GM06990 (cell line): ENCODE results near the gene NR2F2.

Source experiments
- DNase-seq: peaks from one replicate; pipeline ENCODE4 v3.0.0-alpha.2; 2011; ENCODE audit not compliant: insufficient read length; ENCODE audit errors: extremely low read depth
- H3K27me3 ChIP-seq: replicated peaks from 2 replicates; pipeline ENCODE4 v1.6.0; 2011; ENCODE audit warnings: low read length; ENCODE audit not compliant: control insufficient read depth, insufficient read depth
- H3K36me3 ChIP-seq: 2 replicates; pipeline ENCODE4 v1.5.1; 2011; ENCODE audit warnings: low read length; ENCODE audit not compliant: control insufficient read depth, insufficient read depth
- H3K4me3 ChIP-seq: replicated peaks from 2 replicates; pipeline ENCODE4 v1.5.1; 2011; ENCODE audit warnings: low read depth, mild to moderate bottlenecking, control low read depth, low read length
- TF ChIP-seq, protein P1 (sequence below): IDR thresholded peaks from 2 replicates; pipeline ENCODE4 v1.5.1; 2011; ENCODE audit warnings: low read length, control low read depth, mild to moderate bottlenecking, inconsistent platforms; ENCODE audit not compliant: insufficient read depth, poor library complexity, severe bottlenecking

NR2F2 gene

DNA sequence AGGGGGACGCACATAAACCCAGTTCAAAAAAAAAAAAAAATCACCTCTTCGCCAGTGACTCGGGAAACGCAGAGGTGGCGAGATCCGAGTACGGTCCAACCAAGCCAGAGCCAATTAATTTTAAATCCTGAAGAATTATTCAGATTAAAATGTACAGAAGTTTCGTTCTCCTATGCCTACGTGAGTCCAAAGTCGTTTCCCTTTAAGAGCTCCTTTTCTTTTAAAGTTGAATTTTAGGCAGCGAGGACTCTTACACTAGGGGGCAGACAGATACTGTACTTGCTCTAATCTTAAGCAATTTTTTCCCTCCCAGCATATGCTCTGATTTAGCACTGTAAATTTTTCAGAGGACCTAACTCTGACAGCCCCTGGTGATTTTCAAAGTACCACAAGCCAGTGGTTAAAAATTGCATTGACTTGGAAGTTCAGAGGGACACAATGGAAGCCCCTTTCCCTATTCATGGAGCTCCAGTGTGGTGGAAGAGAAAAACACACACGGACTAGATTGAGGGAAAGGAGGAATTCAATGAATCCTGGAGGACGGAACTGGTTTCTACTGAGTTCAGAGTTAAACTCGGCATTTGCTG, 3.3 kb upstream of the NR2F2 start:
- no peak for DNase-seq
- no peaks in the 10 kb centered on the region; the same call in 1 of the 2 replicates for H3K27me3 ChIP-seq
- H3K36me3 ChIP-seq = no peaks in the 10 kb centered on the region
- H3K4me3 ChIP-seq = peak overlapping the region; percentile 57
- TF ChIP-seq, protein P1, sequence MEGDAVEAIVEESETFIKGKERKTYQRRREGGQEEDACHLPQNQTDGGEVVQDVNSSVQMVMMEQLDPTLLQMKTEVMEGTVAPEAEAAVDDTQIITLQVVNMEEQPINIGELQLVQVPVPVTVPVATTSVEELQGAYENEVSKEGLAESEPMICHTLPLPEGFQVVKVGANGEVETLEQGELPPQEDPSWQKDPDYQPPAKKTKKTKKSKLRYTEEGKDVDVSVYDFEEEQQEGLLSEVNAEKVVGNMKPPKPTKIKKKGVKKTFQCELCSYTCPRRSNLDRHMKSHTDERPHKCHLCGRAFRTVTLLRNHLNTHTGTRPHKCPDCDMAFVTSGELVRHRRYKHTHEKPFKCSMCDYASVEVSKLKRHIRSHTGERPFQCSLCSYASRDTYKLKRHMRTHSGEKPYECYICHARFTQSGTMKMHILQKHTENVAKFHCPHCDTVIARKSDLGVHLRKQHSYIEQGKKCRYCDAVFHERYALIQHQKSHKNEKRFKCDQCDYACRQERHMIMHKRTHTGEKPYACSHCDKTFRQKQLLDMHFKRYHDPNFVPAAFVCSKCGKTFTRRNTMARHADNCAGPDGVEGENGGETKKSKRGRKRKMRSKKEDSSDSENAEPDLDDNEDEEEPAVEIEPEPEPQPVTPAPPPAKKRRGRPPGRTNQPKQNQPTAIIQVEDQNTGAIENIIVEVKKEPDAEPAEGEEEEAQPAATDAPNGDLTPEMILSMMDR = peak; percentile 67

DNA sequence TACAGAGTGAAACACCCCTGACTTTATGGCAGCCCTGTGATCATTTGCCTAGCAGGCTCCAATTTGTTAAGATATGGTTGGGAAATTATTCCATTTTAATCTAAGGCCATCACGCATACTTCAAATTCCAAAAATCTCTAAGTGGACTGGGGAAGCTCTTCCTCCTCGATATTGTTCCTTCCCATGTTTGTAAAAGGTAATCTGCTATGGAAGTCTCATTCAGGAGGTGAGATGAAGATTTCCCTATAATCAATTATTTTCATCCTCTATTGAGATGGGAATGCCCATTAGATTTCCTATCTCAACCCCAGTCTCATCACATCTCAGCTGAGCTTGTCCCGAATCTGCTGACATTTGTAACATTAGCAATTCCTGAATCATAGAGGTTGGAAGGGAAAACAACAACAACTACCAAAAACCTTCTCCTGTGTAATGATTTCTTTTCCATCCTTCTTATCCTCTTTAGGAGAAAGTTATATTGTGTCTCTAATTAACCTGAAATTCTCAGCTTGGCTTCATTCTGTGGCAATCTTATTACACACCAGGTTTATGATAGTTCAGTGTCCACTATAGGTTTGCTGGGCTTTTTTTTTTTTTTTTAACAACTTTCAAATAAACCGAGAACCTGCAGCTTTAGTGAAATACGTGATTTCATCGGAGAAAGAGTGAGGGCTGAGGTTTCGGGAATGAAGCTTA, 2.2 kb upstream of the NR2F2 start:
- TF ChIP-seq, protein P1 = no peak
- H3K36me3 ChIP-seq = no peaks in the 10 kb centered on the region
- DNase-seq = no peak
- no peak overlapping the region for H3K4me3 ChIP-seq
- no peaks in the 10 kb centered on the region; the same call in 1 of the 2 replicates for H3K27me3 ChIP-seq

DNA sequence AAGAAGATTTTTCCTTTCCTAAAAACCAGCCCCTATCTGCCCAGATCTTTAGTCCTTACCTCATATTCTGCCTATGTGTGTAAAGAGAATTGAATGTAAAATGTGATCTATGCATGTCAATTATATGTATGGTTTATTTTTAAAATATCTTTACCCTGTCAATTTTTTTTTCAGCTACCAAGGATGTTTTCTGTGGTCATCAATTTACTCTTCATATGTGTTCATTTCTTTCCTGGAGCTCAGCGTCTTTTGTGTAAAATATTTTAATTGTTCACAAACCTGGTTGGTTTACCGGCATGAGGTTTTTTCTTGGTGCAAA, 1.7 kb upstream of the NR2F2 start:
- H3K27me3 ChIP-seq = no peaks in the 10 kb centered on the region; the same call in 1 of the 2 replicates
- no peak for DNase-seq
- TF ChIP-seq, protein P1 = no peak
- no peak overlapping the region for H3K4me3 ChIP-seq
- no peaks in the 10 kb centered on the region for H3K36me3 ChIP-seq

DNA sequence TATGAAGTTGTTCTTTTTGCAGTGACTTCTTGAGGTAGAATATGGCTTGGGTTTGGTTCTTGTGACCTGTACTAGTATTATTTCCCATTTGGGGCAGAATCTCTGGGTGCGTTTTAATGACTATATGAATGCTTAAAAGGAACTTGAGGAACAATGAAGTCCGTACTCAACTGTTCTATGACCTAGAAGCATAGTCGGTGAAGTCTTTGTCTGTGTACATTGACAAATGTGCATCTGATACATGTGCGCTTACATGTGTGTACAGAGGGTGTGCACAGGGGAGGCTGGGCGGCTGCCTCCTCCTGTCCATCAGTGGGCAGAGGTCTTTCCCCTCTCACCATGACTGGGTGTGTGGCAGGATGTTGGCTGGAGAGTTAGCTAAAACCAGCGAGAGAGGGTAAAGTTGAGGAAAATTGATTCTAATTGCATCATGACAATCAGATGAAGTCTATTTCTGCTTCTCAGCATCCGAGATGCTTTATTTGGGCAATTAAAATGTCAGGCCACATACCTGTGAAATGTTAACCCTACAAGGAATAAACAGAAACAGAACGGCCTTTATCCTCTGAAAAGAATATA, 1.0 kb upstream of the NR2F2 start:
- H3K4me3 ChIP-seq = peak overlapping the region; percentile 61

DNA sequence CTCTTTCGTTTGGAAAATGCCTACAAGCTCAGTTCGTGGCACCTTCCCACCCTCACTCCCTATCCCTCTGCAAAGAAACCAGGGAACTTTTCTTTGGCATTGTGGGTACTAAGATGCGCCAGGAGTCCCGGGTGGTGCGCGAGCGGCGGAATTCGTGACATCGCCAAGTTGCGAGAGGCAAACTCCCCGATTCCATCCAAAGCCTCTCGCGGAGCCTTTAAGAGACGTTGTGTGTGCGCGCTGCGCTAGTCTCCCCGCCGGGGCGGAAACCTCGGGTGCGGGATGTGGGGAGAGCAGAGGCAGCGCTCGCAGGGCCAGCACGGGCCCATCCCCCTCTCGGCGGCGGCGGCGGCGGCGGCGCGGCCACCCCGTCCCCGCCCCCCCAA, 443 bp upstream of the NR2F2 start:
- DNase-seq = no peak
- no peaks in the 10 kb centered on the region; the same call in 1 of the 2 replicates for H3K27me3 ChIP-seq
- no peaks in the 10 kb centered on the region for H3K36me3 ChIP-seq
- peak overlapping the region; percentile 61 for H3K4me3 ChIP-seq
- TF ChIP-seq, protein P1 = no peak

More for the DNA sequence above, 1.0 kb upstream of the NR2F2 start:
- no peak for DNase-seq
- TF ChIP-seq, protein P1 = no peak
- H3K36me3 ChIP-seq = no peaks in the 10 kb centered on the region
- H3K27me3 ChIP-seq = no peaks in the 10 kb centered on the region; the same call in 1 of the 2 replicates
